H1 (cell line): Measurements from ENCODE around the gene MUC4. TPM values are rescaled to one million over a fixed set of nuclear protein-coding genes. Genes with fewer than 3 reads are reported as not detected.

Source experiments
- CTCF ChIA-PET: fragments of 300-600 bp; sonication (Branson Sonifier 250); formaldehyde crosslinking; loops from one replicate; lab custom pipeline; 2021; ENCODE audit not compliant: partially characterized antibody; lab: Charles Lee
- POLR2A ChIA-PET: fragments of 300-600 bp; sonication (Branson Sonifier 250); formaldehyde crosslinking; loops from one replicate; lab custom pipeline; 2021; ENCODE audit warnings: inconsistent platforms; ENCODE audit not compliant: partially characterized antibody; lab: Charles Lee
- DNase-seq, 2 experiments: peaks; one replicate each; pipeline versions ENCODE4 v3.0.0 to v3.0.0-alpha.2; 2010 to 2022; ENCODE audit warnings: low spot score in 2 of 2, low read depth in 1 of 2, mixed read lengths in 1 of 2
- FAIRE-seq: peaks from 2 replicates; lab custom pipeline; 2011; peaks lifted over from hg19 to GRCh38; lab: Jason Lieb, UNC
- H2AFZ ChIP-seq: 2 replicates; pipeline ENCODE4 v1.8.1; 2012; ENCODE audit warnings: low read length, inconsistent platforms
- H2AK5ac ChIP-seq: 2 replicates; pipeline ENCODE4 v1.6.1; 2013; ENCODE audit warnings: low read depth, low read length
- H2BK120ac ChIP-seq: replicated peaks from 2 replicates; pipeline ENCODE3; 2013; ENCODE audit warnings: low read depth, low read length, inconsistent platforms
- H2BK12ac ChIP-seq: 2 replicates; pipeline ENCODE4 v1.6.1; 2013; ENCODE audit warnings: low read depth, low read length
- H2BK15ac ChIP-seq: 2 replicates; pipeline ENCODE4 v1.6.1; 2013; ENCODE audit warnings: low read length
- H2BK20ac ChIP-seq: 2 replicates; pipeline ENCODE4 v1.6.1; 2013; ENCODE audit warnings: low read length
- H2BK5ac ChIP-seq: 2 replicates; pipeline ENCODE4 v1.6.1; 2013; ENCODE audit warnings: low read depth, low read length
- H3K14ac ChIP-seq: 2 replicates; pipeline ENCODE4 v1.6.1; 2013; ENCODE audit warnings: inconsistent platforms; ENCODE audit not compliant: insufficient read length
- H3K18ac ChIP-seq: 2 replicates; pipeline ENCODE4 v1.6.1; 2013; ENCODE audit warnings: low read length; ENCODE audit errors: extremely low read depth
- H3K23ac ChIP-seq: 2 replicates; pipeline ENCODE4 v1.6.1; 2013; ENCODE audit warnings: inconsistent platforms; ENCODE audit not compliant: insufficient read length
- H3K23me2 ChIP-seq: 2 replicates; pipeline ENCODE4 v1.6.1; 2013; ENCODE audit warnings: low read depth, low read length
- H3K27ac ChIP-seq: 2 replicates; pipeline ENCODE4 v1.6.1; 2011; ENCODE audit warnings: low read depth, low read length, inconsistent platforms
- H3K27me3 ChIP-seq, 4 experiments: replicated peaks in 1 of 4; 1 replicate in 1 of 4; 2 replicates in 3 of 4; pipeline versions ENCODE4 v1.6.1 to v1.8.1; 2011 to 2013; ENCODE audit warnings: low read length in 3 of 4, mild to moderate bottlenecking in 3 of 4, inconsistent platforms in 2 of 4, mixed read lengths in 2 of 4, moderate library complexity in 1 of 4; ENCODE audit not compliant: control insufficient read depth in 3 of 4, insufficient read depth in 3 of 4; ENCODE audit errors: extremely low read depth in 1 of 4
- H3K36me3 ChIP-seq, 4 experiments: 2 replicates each; pipeline versions ENCODE4 v1.6.1 to v1.8.1; 2011 to 2013; ENCODE audit warnings: mild to moderate bottlenecking in 4 of 4, low read length in 3 of 4, moderate library complexity in 2 of 4, control low read depth in 1 of 4, inconsistent platforms in 1 of 4; ENCODE audit not compliant: insufficient read depth in 4 of 4, control insufficient read depth in 2 of 4
- H3K4ac ChIP-seq: replicated peaks from 2 replicates; pipeline ENCODE3; 2013; ENCODE audit warnings: low read length, low read depth, mixed read lengths, inconsistent platforms; ENCODE audit not compliant: insufficient read length
- H3K4me1 ChIP-seq, 4 experiments: replicated peaks in 1 of 4; 1 replicate in 1 of 4; 2 replicates in 3 of 4; pipeline versions ENCODE4 v1.6.1 to v1.8.1; 2011 to 2013; ENCODE audit warnings: low read length in 3 of 4, inconsistent platforms in 2 of 4, mixed read lengths in 1 of 4; ENCODE audit not compliant: insufficient read depth in 4 of 4, control insufficient read depth in 3 of 4
- H3K4me2 ChIP-seq, 2 experiments: 2 replicates each; pipeline versions ENCODE4 v1.6.1 to v1.8.1; 2011 to 2013; ENCODE audit warnings: low read depth in 2 of 2, low read length in 2 of 2, control low read depth in 1 of 2, inconsistent platforms in 1 of 2, mild to moderate bottlenecking in 1 of 2; ENCODE audit not compliant: insufficient read depth in 1 of 2
- H3K4me3 ChIP-seq, 4 experiments: fragments of 200-600, 300-600 bp in 1 of 4; sonication (generic), shearing (Covaris generic), sonication (Bioruptor Twin) in 1 of 4; 2 replicates each; pipeline versions ENCODE4 v1.5.1 to v1.8.1; 2011 to 2016; ENCODE audit warnings: low read length in 4 of 4, low read depth in 3 of 4, control low read depth in 2 of 4, inconsistent platforms in 2 of 4, mild to moderate bottlenecking in 2 of 4, mixed read lengths in 1 of 4, moderate library complexity in 1 of 4; ENCODE audit not compliant: insufficient read depth in 2 of 4; ENCODE audit errors: extremely low read depth in 1 of 4
- H3K56ac ChIP-seq: replicated peaks from 2 replicates; pipeline ENCODE3; 2013; ENCODE audit warnings: low read depth, mild to moderate bottlenecking, mixed read lengths, low read length, inconsistent platforms; ENCODE audit not compliant: insufficient read length
- H3K79me1 ChIP-seq: 2 replicates; pipeline ENCODE4 v1.6.1; 2013; ENCODE audit warnings: low read depth, low read length, control low read depth
- H3K79me2 ChIP-seq, 2 experiments: 2 replicates each; pipeline versions ENCODE4 v1.6.1 to v1.8.1; 2012 to 2013; ENCODE audit warnings: low read length in 2 of 2, mild to moderate bottlenecking in 2 of 2, inconsistent platforms in 1 of 2; ENCODE audit not compliant: insufficient read depth in 2 of 2, control insufficient read depth in 1 of 2
- H3K9ac ChIP-seq, 4 experiments: replicated peaks in 1 of 4; 1 replicate in 1 of 4; 2 replicates in 3 of 4; pipeline versions ENCODE4 v1.6.1 to v1.8.1; 2011 to 2013; ENCODE audit warnings: low read depth in 3 of 4, low read length in 3 of 4, control low read depth in 2 of 4, mild to moderate bottlenecking in 2 of 4, moderate library complexity in 2 of 4, inconsistent platforms in 1 of 4; ENCODE audit errors: extremely low read depth in 1 of 4
- H3K9me3 ChIP-seq, 2 experiments: 2 replicates each; pipeline versions ENCODE4 v1.6.1 to v1.8.1; 2012 to 2013; ENCODE audit warnings: mild to moderate bottlenecking in 2 of 2, moderate library complexity in 2 of 2, control low read depth in 1 of 2, inconsistent platforms in 1 of 2, low read depth in 1 of 2, low read length in 1 of 2, mixed read lengths in 1 of 2; ENCODE audit not compliant: insufficient read depth in 2 of 2
- H4K20me1 ChIP-seq, 2 experiments: replicated peaks in 1 of 2; 2 replicates each; pipeline versions ENCODE3 to v1.8.1; 2011 to 2013; ENCODE audit warnings: inconsistent platforms in 2 of 2, low read length in 2 of 2, mild to moderate bottlenecking in 1 of 2; ENCODE audit not compliant: insufficient read depth in 2 of 2, control insufficient read depth in 1 of 2
- H4K5ac ChIP-seq: 2 replicates; pipeline ENCODE4 v1.6.1; 2013; ENCODE audit warnings: low read length, low read depth, mixed read lengths, inconsistent platforms; ENCODE audit not compliant: insufficient read length
- H4K8ac ChIP-seq: 2 replicates; pipeline ENCODE4 v1.8.0; 2013; ENCODE audit warnings: mild to moderate bottlenecking, moderate library complexity, low read length, inconsistent platforms; ENCODE audit not compliant: insufficient read depth; ENCODE audit errors: extremely low read depth
- H4K91ac ChIP-seq: replicated peaks from 2 replicates; pipeline ENCODE3; 2013; ENCODE audit warnings: low read length, mixed read lengths, inconsistent platforms; ENCODE audit not compliant: insufficient read length
- WGBS, 2 experiments: shearing (Covaris generic) in 1 of 2; methylation state at CpG; one replicate each; pipeline versions ENCODE4 v1.1.6 to v1.1.7; 2013 to 2015; ENCODE audit warnings: low lambda C conversion rate in 2 of 2, mixed read lengths in 2 of 2, inconsistent platforms in 1 of 2, low coverage in 1 of 2, missing lambda C conversion rate in 1 of 2; ENCODE audit not compliant: insufficient replicate concordance in 2 of 2, insufficient coverage in 1 of 2, insufficient read length in 1 of 2; ENCODE audit errors: extremely low coverage in 1 of 2, missing lambda C conversion rate in 1 of 2; 5-methylcytosine and 5-hydroxymethylcytosine counted together
- polyA plus RNA-seq, 7 experiments: library from polyadenylated mRNA; depleted of rRNA in 3 of 7; stranded (reverse) in 5 of 7; unstranded in 2 of 7; fragments of >200 nt in 5 of 7; fragments of 200-250 nt in 2 of 7; gene quantifications; 1 replicate in 5 of 7; 2 replicates in 1 of 7; 4 replicates in 1 of 7; pipeline versions ENCODE4 v1.2.1 to v1.2.3, GENCODE V29; 2011 to 2013; ENCODE audit warnings: missing spikeins in 2 of 7, mixed read lengths in 2 of 7
- total RNA-seq: library from RNA; stranded (reverse); fragmentation: NEBNext Ultra II Directional; extraction: Animal tissue kit (Norgen Biotek cat#: 25700); gene quantifications from 2 replicates; pipeline ENCODE4 v1.2.1, GENCODE V29; 2021
- TF ChIP-seq, protein P1 (sequence below): IDR thresholded peaks from 2 replicates; pipeline ENCODE4 v1.6.1; 2012; ENCODE audit warnings: low read length, inconsistent platforms
- TF ChIP-seq, protein P2 (sequence below): IDR thresholded peaks from 2 replicates; pipeline ENCODE4 v1.6.1; 2012; ENCODE audit warnings: inconsistent platforms

MUC4 gene
- total and polyA plus RNA-seq, 2 of the 8 experiments (the other 6 are each of a cell fraction or from before 2014, with no cell fraction given), result 0.89 to 2.0 TPM

DNA sequence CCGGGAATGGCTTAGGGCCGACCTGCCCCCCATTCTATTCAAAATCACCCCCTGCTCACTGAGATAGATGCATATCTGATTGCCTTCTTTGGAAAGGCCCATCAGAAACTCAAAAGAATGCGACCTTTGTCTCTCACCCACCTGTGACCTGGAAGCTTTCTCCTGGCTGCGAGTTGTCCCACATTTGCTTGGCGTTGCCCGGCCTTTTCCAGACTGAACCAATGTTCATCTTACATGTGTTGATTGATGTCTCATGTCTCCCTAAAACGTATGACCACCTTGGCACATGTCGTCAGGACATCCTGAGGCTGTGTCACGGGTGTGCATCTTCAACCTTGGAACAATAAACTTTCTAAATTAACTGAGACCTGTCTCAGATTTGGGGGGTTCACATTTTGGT lies 94.3 kb downstream of the MUC4 start:
- H2AFZ ChIP-seq, result no peak overlapping the region
- H4K8ac ChIP-seq, result no peak overlapping the region
- no peak overlapping the region for H2BK120ac ChIP-seq
- H2BK5ac ChIP-seq, result no peak overlapping the region
- no peak for DNase-seq
- H2BK20ac ChIP-seq, result no peak overlapping the region
- WGBS, 2 experiments, result 85% methylated on average over 9 of the region's 9 CpGs; no CpG with 5 or more reads in 1 of the 2 experiments
- peaks cover 0 to 7% (median 3%) of the 10 kb centered on the region in 4 experiments; a peak in 5 of 7 replicates for H3K4me1 ChIP-seq
- no peaks in the 10 kb centered on the region; a peak in 1 of 7 replicates for H3K27me3 ChIP-seq
- H3K4ac ChIP-seq, result no peak overlapping the region
- no peak overlapping the region for H3K9ac ChIP-seq
- H2BK12ac ChIP-seq, result no peak overlapping the region
- ChIA-PET CTCF (interaction anchor here (0.9 to 1.9 kb wide), 5 partner anchors 10 to 180 kb away, joined by 3 to 6 read pairs (median 3); no protein-coding TSS in a partner anchor), POLR2A (interaction anchor here (1.0 to 2.0 kb wide), 3 partner anchors 9 to 24 kb away, joined by 3 to 4 read pairs (median 3); no protein-coding TSS in a partner anchor)
- no peaks in the 10 kb centered on the region for H3K79me2 ChIP-seq
- H2AK5ac ChIP-seq, result no peak overlapping the region
- no peak overlapping the region for H4K91ac ChIP-seq
- H3K23me2 ChIP-seq, result no peaks in the 10 kb centered on the region; the same call in 1 of the 2 replicates
- no peak overlapping the region for H3K4me2 ChIP-seq
- H3K18ac ChIP-seq, result no peak overlapping the region
- H2BK15ac ChIP-seq, result no peak overlapping the region
- no peak overlapping the region for H3K23ac ChIP-seq
- no peaks in the 10 kb centered on the region for H3K79me1 ChIP-seq
- no peak overlapping the region for H3K14ac ChIP-seq
- no peaks in the 10 kb centered on the region for H3K36me3 ChIP-seq
- no peak overlapping the region for H3K56ac ChIP-seq
- H3K9me3 ChIP-seq, result no peaks in the 10 kb centered on the region
- H4K20me1 ChIP-seq, result no peaks in the 10 kb centered on the region
- no peak for FAIRE-seq
- H4K5ac ChIP-seq, result no peak overlapping the region
- no peak overlapping the region for H3K4me3 ChIP-seq
- H3K27ac ChIP-seq, result no peak overlapping the region
- TF ChIP-seq, protein P1, sequence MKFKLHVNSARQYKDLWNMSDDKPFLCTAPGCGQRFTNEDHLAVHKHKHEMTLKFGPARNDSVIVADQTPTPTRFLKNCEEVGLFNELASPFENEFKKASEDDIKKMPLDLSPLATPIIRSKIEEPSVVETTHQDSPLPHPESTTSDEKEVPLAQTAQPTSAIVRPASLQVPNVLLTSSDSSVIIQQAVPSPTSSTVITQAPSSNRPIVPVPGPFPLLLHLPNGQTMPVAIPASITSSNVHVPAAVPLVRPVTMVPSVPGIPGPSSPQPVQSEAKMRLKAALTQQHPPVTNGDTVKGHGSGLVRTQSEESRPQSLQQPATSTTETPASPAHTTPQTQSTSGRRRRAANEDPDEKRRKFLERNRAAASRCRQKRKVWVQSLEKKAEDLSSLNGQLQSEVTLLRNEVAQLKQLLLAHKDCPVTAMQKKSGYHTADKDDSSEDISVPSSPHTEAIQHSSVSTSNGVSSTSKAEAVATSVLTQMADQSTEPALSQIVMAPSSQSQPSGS, result no peak
- TF ChIP-seq, protein P2, sequence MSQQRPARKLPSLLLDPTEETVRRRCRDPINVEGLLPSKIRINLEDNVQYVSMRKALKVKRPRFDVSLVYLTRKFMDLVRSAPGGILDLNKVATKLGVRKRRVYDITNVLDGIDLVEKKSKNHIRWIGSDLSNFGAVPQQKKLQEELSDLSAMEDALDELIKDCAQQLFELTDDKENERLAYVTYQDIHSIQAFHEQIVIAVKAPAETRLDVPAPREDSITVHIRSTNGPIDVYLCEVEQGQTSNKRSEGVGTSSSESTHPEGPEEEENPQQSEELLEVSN, result no peak
